ENCODE data around the gene PPARG. TPM values are rescaled to one million over a fixed set of nuclear protein-coding genes. Genes with fewer than 3 reads are reported as not detected.

The PPARG gene
- total RNA-seq, 1 experiment from 2014 or later: 0.79 TPM

DNA sequence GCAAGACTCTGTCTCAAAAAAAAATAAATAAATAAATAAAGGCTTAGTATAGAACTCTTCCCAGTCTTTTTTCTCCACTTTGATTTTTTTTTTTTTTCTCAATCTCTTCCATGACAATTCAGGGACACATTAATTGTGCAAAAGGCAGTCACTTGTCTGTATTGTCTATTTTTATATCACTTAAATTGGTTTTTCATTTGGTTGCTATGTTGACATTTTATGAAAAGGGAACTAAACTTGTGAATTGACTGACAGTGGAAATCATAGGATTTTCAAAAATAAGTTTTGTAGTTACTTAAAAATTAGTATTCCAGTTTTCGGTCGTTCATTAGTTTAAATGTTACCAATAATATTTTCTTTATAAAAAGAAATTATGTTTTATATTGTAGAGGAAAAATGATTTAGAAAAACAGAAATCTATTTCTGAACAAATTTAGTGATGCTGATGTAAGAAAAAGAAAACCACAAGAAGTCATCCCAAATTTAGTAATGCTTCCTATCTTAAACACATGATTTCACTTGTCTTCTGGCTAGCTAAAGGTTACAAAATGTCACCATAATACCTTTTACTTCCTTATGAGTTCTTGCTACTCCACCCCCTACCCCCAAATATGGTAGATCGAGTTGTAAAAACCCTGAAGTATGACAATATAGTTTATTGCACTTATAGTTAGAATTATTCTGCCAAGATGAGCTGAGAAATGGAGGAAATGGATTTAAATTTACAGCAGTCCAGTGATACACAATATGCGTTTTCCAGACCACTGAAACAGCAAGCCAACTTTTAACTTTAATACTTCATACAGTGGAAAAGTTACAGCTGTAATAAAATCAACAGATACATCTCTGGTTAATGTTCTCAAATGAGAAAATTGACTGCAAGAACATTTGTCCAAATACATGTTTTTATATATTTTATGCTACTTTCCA is 37.0 kb downstream of the PPARG start (continued):
- no peak for TF ChIP-seq IRF1 (CRISPR knock-in tag; IDR thresholded peaks at IDR 0.05)
- TF ChIP-seq ZNF263 (CRISPR knock-in tag; IDR thresholded peaks at IDR 0.05; ENCODE audit: low read depth): no peak

GRCh38 chr3:12327021-12327420 is 38.2 kb downstream of the PPARG start:
- Mint-ChIP-seq H3K27ac (no peak overlapping the region), H3K36me3 (no peaks in the 10 kb centered on the region), H3K4me3 (no peak overlapping the region), H3K27me3 (ENCODE audit: low read depth) (peaks cover 3% of the 10 kb centered on the region; the same call in 1 of the 2 replicates), H3K4me1 (peaks cover 22% of the 10 kb centered on the region), H3K9me3 (peaks cover 4% of the 10 kb centered on the region)
- POLR2A ChIA-PET: no interaction called here
- no peak for ATAC-seq
- no peak for DNase-seq (ENCODE audit: low spot score)
- CTCF ChIA-PET: no interaction called here
- TF ChIP-seq, protein P1, sequence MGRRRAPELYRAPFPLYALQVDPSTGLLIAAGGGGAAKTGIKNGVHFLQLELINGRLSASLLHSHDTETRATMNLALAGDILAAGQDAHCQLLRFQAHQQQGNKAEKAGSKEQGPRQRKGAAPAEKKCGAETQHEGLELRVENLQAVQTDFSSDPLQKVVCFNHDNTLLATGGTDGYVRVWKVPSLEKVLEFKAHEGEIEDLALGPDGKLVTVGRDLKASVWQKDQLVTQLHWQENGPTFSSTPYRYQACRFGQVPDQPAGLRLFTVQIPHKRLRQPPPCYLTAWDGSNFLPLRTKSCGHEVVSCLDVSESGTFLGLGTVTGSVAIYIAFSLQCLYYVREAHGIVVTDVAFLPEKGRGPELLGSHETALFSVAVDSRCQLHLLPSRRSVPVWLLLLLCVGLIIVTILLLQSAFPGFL (CRISPR knock-in tag; IDR thresholded peaks at IDR 0.05; ENCODE audit: borderline replicate concordance): no peak
- TF ChIP-seq ZNF219 (CRISPR knock-in tag; IDR thresholded peaks at IDR 0.05; ENCODE audit: borderline replicate concordance) (no peak), ZNF532 (CRISPR knock-in tag; IDR thresholded peaks at IDR 0.05; ENCODE audit: borderline replicate concordance) (no peak)
- TF ChIP-seq, protein P2, sequence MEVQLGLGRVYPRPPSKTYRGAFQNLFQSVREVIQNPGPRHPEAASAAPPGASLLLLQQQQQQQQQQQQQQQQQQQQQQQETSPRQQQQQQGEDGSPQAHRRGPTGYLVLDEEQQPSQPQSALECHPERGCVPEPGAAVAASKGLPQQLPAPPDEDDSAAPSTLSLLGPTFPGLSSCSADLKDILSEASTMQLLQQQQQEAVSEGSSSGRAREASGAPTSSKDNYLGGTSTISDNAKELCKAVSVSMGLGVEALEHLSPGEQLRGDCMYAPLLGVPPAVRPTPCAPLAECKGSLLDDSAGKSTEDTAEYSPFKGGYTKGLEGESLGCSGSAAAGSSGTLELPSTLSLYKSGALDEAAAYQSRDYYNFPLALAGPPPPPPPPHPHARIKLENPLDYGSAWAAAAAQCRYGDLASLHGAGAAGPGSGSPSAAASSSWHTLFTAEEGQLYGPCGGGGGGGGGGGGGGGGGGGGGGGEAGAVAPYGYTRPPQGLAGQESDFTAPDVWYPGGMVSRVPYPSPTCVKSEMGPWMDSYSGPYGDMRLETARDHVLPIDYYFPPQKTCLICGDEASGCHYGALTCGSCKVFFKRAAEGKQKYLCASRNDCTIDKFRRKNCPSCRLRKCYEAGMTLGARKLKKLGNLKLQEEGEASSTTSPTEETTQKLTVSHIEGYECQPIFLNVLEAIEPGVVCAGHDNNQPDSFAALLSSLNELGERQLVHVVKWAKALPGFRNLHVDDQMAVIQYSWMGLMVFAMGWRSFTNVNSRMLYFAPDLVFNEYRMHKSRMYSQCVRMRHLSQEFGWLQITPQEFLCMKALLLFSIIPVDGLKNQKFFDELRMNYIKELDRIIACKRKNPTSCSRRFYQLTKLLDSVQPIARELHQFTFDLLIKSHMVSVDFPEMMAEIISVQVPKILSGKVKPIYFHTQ (CRISPR knock-in tag; IDR thresholded peaks at IDR 0.05): no peak
- TF ChIP-seq, protein P3, sequence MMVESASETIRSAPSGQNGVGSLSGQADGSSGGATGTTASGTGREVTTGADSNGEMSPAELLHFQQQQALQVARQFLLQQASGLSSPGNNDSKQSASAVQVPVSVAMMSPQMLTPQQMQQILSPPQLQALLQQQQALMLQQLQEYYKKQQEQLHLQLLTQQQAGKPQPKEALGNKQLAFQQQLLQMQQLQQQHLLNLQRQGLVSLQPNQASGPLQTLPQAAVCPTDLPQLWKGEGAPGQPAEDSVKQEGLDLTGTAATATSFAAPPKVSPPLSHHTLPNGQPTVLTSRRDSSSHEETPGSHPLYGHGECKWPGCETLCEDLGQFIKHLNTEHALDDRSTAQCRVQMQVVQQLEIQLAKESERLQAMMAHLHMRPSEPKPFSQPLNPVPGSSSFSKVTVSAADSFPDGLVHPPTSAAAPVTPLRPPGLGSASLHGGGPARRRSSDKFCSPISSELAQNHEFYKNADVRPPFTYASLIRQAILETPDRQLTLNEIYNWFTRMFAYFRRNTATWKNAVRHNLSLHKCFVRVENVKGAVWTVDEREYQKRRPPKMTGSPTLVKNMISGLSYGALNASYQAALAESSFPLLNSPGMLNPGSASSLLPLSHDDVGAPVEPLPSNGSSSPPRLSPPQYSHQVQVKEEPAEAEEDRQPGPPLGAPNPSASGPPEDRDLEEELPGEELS (CRISPR knock-in tag; IDR thresholded peaks at IDR 0.05): no peak

GRCh38 chr3:12328132-12328836 is 39.4 kb downstream of the PPARG start:
- no peak for TF ChIP-seq ZNF671 (CRISPR knock-in tag; IDR thresholded peaks at IDR 0.05)
- no peak for TF ChIP-seq EMX1 (CRISPR knock-in tag; IDR thresholded peaks at IDR 0.05)
- no peak for TF ChIP-seq GTF2I (CRISPR knock-in tag; conservative IDR thresholded peaks at IDR 0.05)
- TF ChIP-seq, protein P3 (CRISPR knock-in tag; IDR thresholded peaks at IDR 0.05): no peak
- TF ChIP-seq TEAD1 (CRISPR knock-in tag; IDR thresholded peaks at IDR 0.05): no peak
- TF ChIP-seq RELA (CRISPR knock-in tag; IDR thresholded peaks at IDR 0.05; ENCODE audit: borderline replicate concordance): no peak
- TF ChIP-seq CREB1 (CRISPR knock-in tag; IDR thresholded peaks at IDR 0.05): no peak
- no peak for TF ChIP-seq KAT7 (CRISPR knock-in tag; IDR thresholded peaks at IDR 0.05; ENCODE audit: borderline replicate concordance)
- no peak for TF ChIP-seq SMAD3 (CRISPR knock-in tag; IDR thresholded peaks at IDR 0.05; ENCODE audit: borderline replicate concordance)
- TF ChIP-seq NR3C1 (CRISPR knock-in tag; conservative IDR thresholded peaks at IDR 0.05; ENCODE audit: low read depth): no peak
- H3K36me3 Mint-ChIP-seq: no peaks in the 10 kb centered on the region
- ChIA-PET CTCF (interaction anchor here (0.6 to 1.7 kb wide), 4 partner anchors 15 to 468 kb away, joined by 3 to 17 read pairs (median 3); partner anchors contain the start of gene CAND2), POLR2A (no interaction called here)
- H3K27ac Mint-ChIP-seq: no peak overlapping the region
- no peak overlapping the region for H3K4me3 Mint-ChIP-seq
- peaks cover 22% of the 10 kb centered on the region for H3K4me1 Mint-ChIP-seq
- DNase-seq (ENCODE audit: low spot score) (no peak), ATAC-seq (peak; percentile 60)
- peaks cover 4% of the 10 kb centered on the region for H3K9me3 Mint-ChIP-seq
- no peaks in the 10 kb centered on the region; the same call in 1 of the 2 replicates for H3K27me3 Mint-ChIP-seq (ENCODE audit: low read depth)
